Parathyroid adenoma (tissue), 2 donors: ENCODE measurements around the gene TBCD.

Experiments used
- H2AFZ ChIP-seq: fragments of 300-600 bp; sonication (generic); one replicate; pipeline ENCODE4 v1.7.0; 2017; ENCODE audit warnings: antibody characterized with exemption, mild to moderate bottlenecking
- H3K27ac ChIP-seq: fragments of 300-600 bp; sonication (generic); one replicate; pipeline ENCODE4 v1.7.0; 2017
- H3K27me3 ChIP-seq: fragments of 300-600 bp; sonication (generic); one replicate; pipeline ENCODE4 v1.7.0; 2017; ENCODE audit warnings: low read length; ENCODE audit not compliant: control insufficient read depth, insufficient read depth
- H3K36me3 ChIP-seq: fragments of 300-600 bp; sonication (generic); one replicate; pipeline ENCODE4 v1.7.0; 2017; ENCODE audit warnings: low read length; ENCODE audit not compliant: control insufficient read depth, insufficient read depth
- H3K4me1 ChIP-seq: fragments of 300-600 bp; sonication (generic); one replicate; pipeline ENCODE4 v1.7.0; 2017; ENCODE audit warnings: control low read depth
- H3K4me2 ChIP-seq: fragments of 300-600 bp; sonication (generic); one replicate; pipeline ENCODE4 v1.7.0; 2017; ENCODE audit warnings: low read length
- H3K4me3 ChIP-seq: fragments of 300-600 bp; sonication (generic); one replicate; pipeline ENCODE4 v1.7.0; 2017; ENCODE audit warnings: low read depth, low read length
- H3K79me2 ChIP-seq: fragments of 300-600 bp; sonication (generic); one replicate; pipeline ENCODE4 v1.7.0; 2017; ENCODE audit warnings: control low read depth
- H3K9ac ChIP-seq: fragments of 300-600 bp; sonication (generic); one replicate; pipeline ENCODE4 v1.7.0; 2017; ENCODE audit warnings: mild to moderate bottlenecking
- H3K9me3 ChIP-seq: fragments of 300-600 bp; sonication (generic); one replicate; pipeline ENCODE4 v1.7.0; 2017; ENCODE audit warnings: low read length; ENCODE audit not compliant: control insufficient read depth
- TF ChIP-seq, protein P1 (sequence below): fragments of 300-600 bp; sonication (generic); IDR thresholded peaks from one replicate; pipeline ENCODE4 v1.7.0; 2017; ENCODE audit warnings: antibody characterized with exemption, mild to moderate bottlenecking
- donor health status: primary hyperparathyroidism.

Gene TBCD

DNA sequence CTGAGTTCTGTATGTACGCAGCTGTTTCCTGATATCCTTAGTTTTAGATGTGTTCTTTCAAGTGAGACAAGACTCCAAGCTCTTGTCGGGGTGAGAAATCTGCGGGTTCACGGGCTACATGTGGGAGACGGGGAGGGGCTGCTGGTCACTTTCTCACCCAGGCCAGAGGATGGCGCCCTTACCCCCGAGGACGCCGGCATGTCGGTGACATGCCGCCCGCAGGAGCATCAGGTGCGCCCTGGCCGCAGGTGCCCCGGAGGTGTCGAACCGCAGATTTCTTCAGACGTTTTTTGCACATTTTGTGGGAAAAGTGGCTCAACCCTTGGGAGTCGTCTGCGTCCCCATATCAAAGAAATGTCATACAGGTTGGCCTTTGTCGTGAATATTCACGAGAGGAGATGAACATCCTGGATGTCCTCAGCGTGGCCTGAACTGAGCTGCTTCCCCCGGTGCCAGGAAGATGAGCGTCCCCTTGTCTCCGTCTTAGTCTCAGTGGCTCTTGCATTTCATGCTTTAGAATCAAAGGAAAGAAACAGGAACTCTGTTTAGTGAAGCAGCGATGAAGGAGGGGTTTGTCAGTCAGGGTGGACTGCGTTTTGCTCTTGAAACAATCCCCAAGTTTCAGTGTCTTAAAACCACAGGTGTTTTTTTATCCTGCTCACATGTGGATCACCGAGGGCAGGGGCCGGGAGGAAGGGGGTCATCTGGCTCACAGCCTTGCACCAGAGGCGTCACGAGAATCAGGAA is 163.3 kb downstream of the TBCD start:
- TF ChIP-seq, protein P1, sequence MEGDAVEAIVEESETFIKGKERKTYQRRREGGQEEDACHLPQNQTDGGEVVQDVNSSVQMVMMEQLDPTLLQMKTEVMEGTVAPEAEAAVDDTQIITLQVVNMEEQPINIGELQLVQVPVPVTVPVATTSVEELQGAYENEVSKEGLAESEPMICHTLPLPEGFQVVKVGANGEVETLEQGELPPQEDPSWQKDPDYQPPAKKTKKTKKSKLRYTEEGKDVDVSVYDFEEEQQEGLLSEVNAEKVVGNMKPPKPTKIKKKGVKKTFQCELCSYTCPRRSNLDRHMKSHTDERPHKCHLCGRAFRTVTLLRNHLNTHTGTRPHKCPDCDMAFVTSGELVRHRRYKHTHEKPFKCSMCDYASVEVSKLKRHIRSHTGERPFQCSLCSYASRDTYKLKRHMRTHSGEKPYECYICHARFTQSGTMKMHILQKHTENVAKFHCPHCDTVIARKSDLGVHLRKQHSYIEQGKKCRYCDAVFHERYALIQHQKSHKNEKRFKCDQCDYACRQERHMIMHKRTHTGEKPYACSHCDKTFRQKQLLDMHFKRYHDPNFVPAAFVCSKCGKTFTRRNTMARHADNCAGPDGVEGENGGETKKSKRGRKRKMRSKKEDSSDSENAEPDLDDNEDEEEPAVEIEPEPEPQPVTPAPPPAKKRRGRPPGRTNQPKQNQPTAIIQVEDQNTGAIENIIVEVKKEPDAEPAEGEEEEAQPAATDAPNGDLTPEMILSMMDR = no peak
- Histone ChIP-seq H3K4me3 (no peak overlapping the region), H3K9ac (no peak overlapping the region), H3K27me3 (no peaks in the 10 kb centered on the region), H2AFZ (no peak overlapping the region), H3K79me2 (no peaks in the 10 kb centered on the region), H3K36me3 (no peaks in the 10 kb centered on the region), H3K4me2 (no peak overlapping the region), H3K4me1 (no peaks in the 10 kb centered on the region), H3K9me3 (no peaks in the 10 kb centered on the region), H3K27ac (no peak overlapping the region)

DNA sequence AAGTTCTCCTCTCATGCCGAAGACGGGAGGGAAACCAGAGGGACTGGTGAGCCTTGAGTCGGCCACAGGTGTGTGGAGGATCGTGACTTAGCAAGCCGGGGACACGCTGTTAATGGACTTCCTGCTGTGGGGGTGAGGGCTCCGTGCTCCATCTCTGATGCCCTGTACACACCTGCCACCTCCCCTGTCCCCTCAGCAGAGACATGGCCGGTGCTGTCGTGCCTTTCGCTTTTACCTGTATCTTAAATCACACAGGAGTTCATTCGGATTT is 163.8 kb downstream of the TBCD start:
- Histone ChIP-seq H3K9ac (no peak overlapping the region), H3K4me2 (no peak overlapping the region), H3K36me3 (no peaks in the 10 kb centered on the region), H3K79me2 (no peaks in the 10 kb centered on the region), H3K9me3 (no peaks in the 10 kb centered on the region), H2AFZ (no peak overlapping the region), H3K4me1 (no peaks in the 10 kb centered on the region), H3K27me3 (no peaks in the 10 kb centered on the region), H3K4me3 (no peak overlapping the region), H3K27ac (no peak overlapping the region)
- TF ChIP-seq, protein P1 = no peak

DNA sequence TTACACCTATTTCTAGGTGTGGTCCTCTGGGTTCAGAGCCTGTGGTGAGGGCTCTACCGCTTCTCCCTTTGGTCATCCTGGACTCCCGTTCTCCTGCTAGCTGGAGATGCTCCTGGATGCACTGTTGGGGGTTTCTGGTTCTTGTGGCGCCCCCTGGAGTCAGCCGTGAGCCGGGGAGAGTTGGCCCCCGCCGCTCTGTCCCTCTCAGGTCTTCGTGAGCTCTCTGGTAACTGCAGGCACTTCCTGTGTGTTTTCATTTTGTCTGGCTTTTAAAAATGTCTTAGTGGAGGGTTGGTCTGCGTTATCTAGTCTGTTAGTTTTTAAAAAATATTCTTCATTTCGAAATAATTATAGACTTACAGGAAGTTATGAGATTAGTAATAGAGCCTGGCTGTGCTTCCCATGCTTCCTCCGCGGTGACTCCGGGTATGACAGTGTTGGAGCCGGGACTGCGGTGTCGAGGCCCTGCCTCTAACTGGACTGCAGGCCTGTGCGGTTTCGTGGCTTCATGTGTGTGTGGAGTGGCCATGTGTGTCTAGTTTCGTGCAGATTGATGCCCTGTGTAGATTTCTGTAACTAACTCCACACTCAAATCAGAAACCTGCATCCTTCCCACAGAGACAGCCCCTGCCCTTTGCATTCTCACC is 166.0 kb downstream of the TBCD start:
- Histone ChIP-seq H3K9me3 (no peaks in the 10 kb centered on the region), H3K27ac (no peak overlapping the region), H3K4me2 (no peak overlapping the region), H3K79me2 (no peaks in the 10 kb centered on the region), H3K4me1 (no peaks in the 10 kb centered on the region), H3K36me3 (no peaks in the 10 kb centered on the region), H3K9ac (no peak overlapping the region), H3K27me3 (no peaks in the 10 kb centered on the region), H3K4me3 (no peak overlapping the region), H2AFZ (no peak overlapping the region)
- TF ChIP-seq, protein P1 = peak; percentile 18

DNA sequence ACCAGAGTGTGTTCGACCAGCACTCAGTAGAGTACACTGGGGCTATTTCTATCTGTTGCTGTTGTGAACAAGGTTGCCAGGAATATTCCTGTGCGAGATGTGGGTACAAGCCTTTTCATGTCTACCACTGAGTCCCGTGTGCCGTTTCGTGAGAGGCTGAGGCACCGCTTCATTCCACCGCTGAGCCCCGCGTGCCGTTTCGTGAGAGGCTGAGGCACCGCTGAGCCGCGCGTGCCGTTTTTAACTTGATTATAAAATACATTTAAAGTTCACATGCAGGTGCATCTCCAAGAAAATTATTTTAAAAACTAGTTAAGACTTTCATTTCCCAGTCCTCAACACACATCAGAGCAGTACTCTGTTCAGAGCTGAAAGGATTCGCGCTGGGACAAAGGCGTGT is 166.6 kb downstream of the TBCD start:
- Histone ChIP-seq H3K27me3 (no peaks in the 10 kb centered on the region), H3K36me3 (no peaks in the 10 kb centered on the region), H2AFZ (no peak overlapping the region), H3K4me2 (no peak overlapping the region), H3K4me1 (no peaks in the 10 kb centered on the region), H3K9ac (no peak overlapping the region), H3K79me2 (no peaks in the 10 kb centered on the region), H3K4me3 (no peak overlapping the region), H3K27ac (no peak overlapping the region), H3K9me3 (no peaks in the 10 kb centered on the region)
- TF ChIP-seq, protein P1 = no peak

DNA sequence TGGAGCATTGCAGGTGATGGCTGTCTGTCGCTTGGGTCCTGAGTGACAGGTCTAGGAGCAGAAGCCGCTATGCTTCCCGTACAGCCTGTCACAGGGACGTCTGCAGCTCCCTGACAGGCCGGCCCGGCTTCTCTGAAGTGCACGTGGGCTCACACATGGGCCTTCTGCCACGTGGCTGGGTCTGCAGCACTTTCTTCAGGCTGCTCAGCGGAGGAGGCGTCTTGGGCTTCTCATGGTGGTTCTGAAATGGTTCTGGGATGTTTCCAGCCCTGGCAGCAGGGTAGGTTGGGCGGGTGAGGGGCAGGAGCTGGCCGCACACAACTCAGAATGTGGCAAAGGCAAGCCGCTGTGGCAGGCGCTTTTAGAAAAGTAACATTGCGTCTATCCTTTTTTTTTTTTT is 168.3 kb downstream of the TBCD start:
- Histone ChIP-seq H3K4me1 (no peaks in the 10 kb centered on the region), H3K9ac (no peak overlapping the region), H2AFZ (no peak overlapping the region), H3K36me3 (no peaks in the 10 kb centered on the region), H3K27ac (no peak overlapping the region), H3K4me2 (no peak overlapping the region), H3K4me3 (no peak overlapping the region), H3K9me3 (no peaks in the 10 kb centered on the region), H3K79me2 (no peaks in the 10 kb centered on the region), H3K27me3 (no peaks in the 10 kb centered on the region)
- TF ChIP-seq, protein P1 = no peak
